ENCODE measurements around the gene VIL1. TPM values are rescaled to one million over a fixed set of nuclear protein-coding genes. Genes with fewer than 3 reads are reported as not detected.

Gene VIL1
- total RNA-seq, 3 donors from 2014 or later, result 194 to 550 (median 341) TPM

DNA sequence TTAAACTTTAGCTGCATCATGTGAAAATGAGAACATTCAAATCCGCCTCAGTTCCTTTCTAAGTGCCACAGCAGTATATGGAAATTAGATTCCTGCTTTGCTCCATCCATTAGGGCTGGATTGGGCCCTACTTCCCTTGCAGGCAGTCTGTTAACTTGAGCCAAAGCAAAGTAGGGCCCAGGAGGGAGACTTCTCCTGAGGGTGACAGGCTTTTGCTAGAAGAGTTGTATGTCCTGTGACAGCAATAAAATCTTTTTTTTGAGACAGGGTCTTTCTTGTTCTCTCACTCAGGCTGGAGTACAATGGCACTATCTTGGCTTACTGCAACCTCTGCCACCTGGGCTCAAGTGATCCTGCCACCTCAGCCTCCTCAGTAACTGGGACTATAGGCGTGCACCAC lies 28.1 kb downstream of the VIL1 start:
- DNase-seq, result no peak
- ATAC-seq, result no peak
- no peak overlapping the region for H3K4me3 ChIP-seq
- no peaks in the 10 kb centered on the region for H3K9me3 ChIP-seq
- intact Hi-C loops (cut with DNase I, micrococcal nuclease), result no loop called here
- no peaks in the 10 kb centered on the region for H3K36me3 ChIP-seq (ENCODE audit: low read depth)
- TF ChIP-seq, protein P1, sequence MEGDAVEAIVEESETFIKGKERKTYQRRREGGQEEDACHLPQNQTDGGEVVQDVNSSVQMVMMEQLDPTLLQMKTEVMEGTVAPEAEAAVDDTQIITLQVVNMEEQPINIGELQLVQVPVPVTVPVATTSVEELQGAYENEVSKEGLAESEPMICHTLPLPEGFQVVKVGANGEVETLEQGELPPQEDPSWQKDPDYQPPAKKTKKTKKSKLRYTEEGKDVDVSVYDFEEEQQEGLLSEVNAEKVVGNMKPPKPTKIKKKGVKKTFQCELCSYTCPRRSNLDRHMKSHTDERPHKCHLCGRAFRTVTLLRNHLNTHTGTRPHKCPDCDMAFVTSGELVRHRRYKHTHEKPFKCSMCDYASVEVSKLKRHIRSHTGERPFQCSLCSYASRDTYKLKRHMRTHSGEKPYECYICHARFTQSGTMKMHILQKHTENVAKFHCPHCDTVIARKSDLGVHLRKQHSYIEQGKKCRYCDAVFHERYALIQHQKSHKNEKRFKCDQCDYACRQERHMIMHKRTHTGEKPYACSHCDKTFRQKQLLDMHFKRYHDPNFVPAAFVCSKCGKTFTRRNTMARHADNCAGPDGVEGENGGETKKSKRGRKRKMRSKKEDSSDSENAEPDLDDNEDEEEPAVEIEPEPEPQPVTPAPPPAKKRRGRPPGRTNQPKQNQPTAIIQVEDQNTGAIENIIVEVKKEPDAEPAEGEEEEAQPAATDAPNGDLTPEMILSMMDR (IDR thresholded peaks at IDR 0.05), result no peak
- H3K4me1 ChIP-seq (ENCODE audit: low read depth), result peaks cover 23% of the 10 kb centered on the region

- Histone ChIP-seq H3K4me1 (ENCODE audit: low read depth) (peaks cover 23% of the 10 kb centered on the region), H3K9me3 (no peaks in the 10 kb centered on the region), H3K4me3 (no peak overlapping the region), H3K36me3 (ENCODE audit: low read depth) (no peaks in the 10 kb centered on the region)
- ATAC-seq, result peak; percentile 79
- TF ChIP-seq, protein P1 (IDR thresholded peaks at IDR 0.05), result no peak
- peak in 1 of 3 donors; percentile 53 for DNase-seq
- intact Hi-C loops (cut with DNase I, micrococcal nuclease), result no loop called here
These were observed 30.0 kb downstream of the VIL1 start for GRCh38 chr2:218448934-218449333.

- peaks cover 9% of the 10 kb centered on the region for H3K4me1 ChIP-seq (ENCODE audit: low read depth)
- no peak overlapping the region for H3K4me3 ChIP-seq
- no peaks in the 10 kb centered on the region for H3K9me3 ChIP-seq
- intact Hi-C loops (cut with DNase I, micrococcal nuclease), result no loop called here
- TF ChIP-seq, protein P1 (IDR thresholded peaks at IDR 0.05), result no peak
- no peak for DNase-seq
- no peak for ATAC-seq
- no peaks in the 10 kb centered on the region for H3K36me3 ChIP-seq (ENCODE audit: low read depth)
These were observed 33.2 kb downstream of the VIL1 start for GRCh38 chr2:218452079-218452478.

DNA sequence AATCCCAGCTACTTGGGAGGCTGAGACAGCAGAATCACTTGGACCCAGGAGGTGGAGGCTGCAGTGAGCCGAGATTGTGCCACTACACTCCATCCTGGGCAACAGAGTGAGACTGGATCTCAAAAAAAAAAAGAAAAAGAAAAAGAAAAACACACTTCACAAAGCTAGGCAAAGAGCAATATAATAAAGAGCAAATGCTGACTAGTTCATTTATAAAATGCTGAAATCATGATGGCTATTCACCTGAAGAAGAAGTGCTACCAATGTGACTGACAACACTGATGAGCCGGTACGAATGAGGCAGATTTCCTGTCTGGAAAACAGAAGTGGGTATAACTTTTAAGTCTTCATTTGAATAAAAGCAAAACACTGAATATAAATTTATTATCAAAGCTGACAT lies 37.9 kb downstream of the VIL1 start:
- TF ChIP-seq, protein P1 (IDR thresholded peaks at IDR 0.05), result no peak
- no peak overlapping the region for H3K4me3 ChIP-seq
- DNase-seq (no peak), ATAC-seq (no peak)
- H3K9me3 ChIP-seq, result no peaks in the 10 kb centered on the region
- H3K36me3 ChIP-seq (ENCODE audit: low read depth), result no peaks in the 10 kb centered on the region
- intact Hi-C loops (cut with DNase I, micrococcal nuclease), result no loop called here
- H3K4me1 ChIP-seq (ENCODE audit: low read depth), result no peaks in the 10 kb centered on the region

DNA sequence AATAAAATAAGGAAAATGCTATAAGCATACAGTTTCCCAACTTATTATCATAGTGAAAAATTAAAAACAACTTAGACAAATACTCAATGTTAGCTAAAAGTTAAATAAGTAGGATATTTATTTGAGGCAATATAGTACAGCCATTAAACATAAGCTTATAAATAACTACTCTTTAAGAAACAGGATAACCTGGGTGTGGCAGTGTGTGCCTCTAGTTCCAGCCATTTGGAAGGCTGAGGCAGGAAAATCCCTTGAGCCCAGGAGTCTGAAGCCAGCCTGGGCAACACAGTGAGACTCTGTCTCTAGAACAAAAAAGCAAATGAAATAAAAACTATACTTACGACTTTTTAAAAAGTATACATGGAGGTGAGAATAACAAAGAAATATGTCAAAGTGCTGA lies 39.7 kb downstream of the VIL1 start:
- Histone ChIP-seq H3K36me3 (ENCODE audit: low read depth) (no peaks in the 10 kb centered on the region), H3K4me1 (ENCODE audit: low read depth) (no peaks in the 10 kb centered on the region), H3K9me3 (no peaks in the 10 kb centered on the region), H3K4me3 (no peak overlapping the region)
- TF ChIP-seq, protein P1 (IDR thresholded peaks at IDR 0.05), result no peak
- intact Hi-C loops (cut with DNase I, micrococcal nuclease), result no loop called here
- DNase-seq (no peak), ATAC-seq (no peak)

DNA sequence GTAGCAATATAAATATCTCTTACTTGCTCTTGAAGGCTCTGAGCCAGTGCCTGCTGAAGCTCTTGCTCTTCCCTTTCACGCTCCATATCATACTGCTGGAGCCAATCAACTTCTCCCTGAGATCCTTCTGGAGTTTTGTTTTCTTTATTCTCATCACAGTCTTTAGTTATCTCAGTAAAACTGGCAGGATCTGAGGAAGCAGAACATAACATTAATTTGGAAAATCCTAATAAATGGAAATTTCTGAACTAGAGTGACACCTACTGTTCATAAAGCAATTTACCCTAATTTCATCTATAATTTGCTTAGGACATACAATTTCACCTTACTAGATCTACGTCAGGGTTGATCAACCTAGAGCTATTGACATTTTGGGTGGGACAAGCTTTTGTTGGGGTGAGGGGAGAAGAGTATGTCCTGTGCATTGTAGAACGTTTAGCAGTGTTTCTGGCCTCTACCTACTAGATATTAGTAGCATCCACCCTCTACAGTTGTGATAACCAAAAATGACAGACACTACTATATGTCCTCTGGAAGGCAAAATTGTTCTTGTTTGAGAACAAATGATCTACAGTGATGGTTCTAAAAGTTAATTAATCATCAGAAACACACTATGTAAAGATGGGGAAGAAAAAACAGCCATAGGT lies 47.2 kb downstream of the VIL1 start:
- intact Hi-C loops (cut with DNase I, micrococcal nuclease), result no loop called here
- H3K36me3 ChIP-seq (ENCODE audit: low read depth), result no peaks in the 10 kb centered on the region
- no peaks in the 10 kb centered on the region for H3K4me1 ChIP-seq (ENCODE audit: low read depth)
- TF ChIP-seq, protein P1 (IDR thresholded peaks at IDR 0.05), result peak; percentile 19
- no peak overlapping the region for H3K4me3 ChIP-seq
- no peak for DNase-seq
- ATAC-seq, result peak; percentile 57
- H3K9me3 ChIP-seq, result no peaks in the 10 kb centered on the region

All from mucosa of descending colon (tissue), 3 donors.